ENCODE measurements around the gene MRPS9.

The MRPS9 gene

GRCh38 chr2:105037572-105038382 is at the start of gene MRPS9:
TSS of gene MRPS9 (plus strand) at chr2:105038069. CDS start at chr2:105038093, 24 bp downstream.
- peak within 1 kb of the TSS; percentile 83 to 86 for H3K27ac ChIP-seq
- no peaks in the 10 kb centered on the region for H3K9me3 ChIP-seq
- H3K4me3 ChIP-seq, result peak within 1 kb of the TSS; percentile 88 to 94
- intact Hi-C loops (cut with DNase I; ENCODE audit: low total_unique reads), result no loop called here
- TF ChIP-seq CTCF (IDR thresholded peaks at IDR 0.05), result no peak
- H3K27me3 ChIP-seq, result no peaks in the 10 kb centered on the region
- DNase-seq, result peak; percentile 98 to 99
- H3K36me3 ChIP-seq, result no peaks in the 10 kb centered on the region
- peaks cover 0 to 15% (median 7%) of the 10 kb centered on the region in 4 donors for H3K4me1 ChIP-seq

GRCh38 chr2:105005181-105005951 is 32.5 kb upstream of the MRPS9 start:
- Histone ChIP-seq H3K4me3 (no peak overlapping the region), H3K9me3 (peaks cover 0 to 6% (median 6%) of the 10 kb centered on the region in 3 donors), H3K36me3 (no peaks in the 10 kb centered on the region), H3K27me3 (no peaks in the 10 kb centered on the region), H3K4me1 (no peaks in the 10 kb centered on the region), H3K27ac (no peak overlapping the region)
- no peak for DNase-seq
- no peak for TF ChIP-seq CTCF (IDR thresholded peaks at IDR 0.05)
- intact Hi-C loops (cut with DNase I; ENCODE audit: low total_unique reads), result no loop called here

- Histone ChIP-seq H3K4me1 (no peaks in the 10 kb centered on the region), H3K9me3 (no peaks in the 10 kb centered on the region), H3K27ac (no peak overlapping the region), H3K27me3 (no peaks in the 10 kb centered on the region), H3K4me3 (no peak overlapping the region), H3K36me3 (no peaks in the 10 kb centered on the region)
- no peak for TF ChIP-seq CTCF (IDR thresholded peaks at IDR 0.05)
- intact Hi-C loops (cut with DNase I; ENCODE audit: low total_unique reads), result no loop called here
- DNase-seq, result no peak
These were observed 30.5 kb upstream of the MRPS9 start for GRCh38 chr2:105007367-105007766.

GRCh38 chr2:105032476-105032875 is 5.4 kb upstream of the MRPS9 start:
- intact Hi-C loops (cut with DNase I; ENCODE audit: low total_unique reads), result no loop called here
- no peak for DNase-seq
- H3K27ac ChIP-seq, result no peak overlapping the region
- H3K4me1 ChIP-seq, result peaks cover 0 to 6% (median 0%) of the 10 kb centered on the region in 4 donors
- H3K36me3 ChIP-seq, result no peaks in the 10 kb centered on the region
- TF ChIP-seq CTCF (IDR thresholded peaks at IDR 0.05), result no peak
- no peaks in the 10 kb centered on the region for H3K27me3 ChIP-seq
- no peak overlapping the region for H3K4me3 ChIP-seq
- H3K9me3 ChIP-seq, result no peaks in the 10 kb centered on the region

- Histone ChIP-seq H3K27ac (no peak overlapping the region), H3K36me3 (no peaks in the 10 kb centered on the region), H3K4me1 (peaks cover 0 to 12% (median 3%) of the 10 kb centered on the region in 4 donors), H3K4me3 (no peak overlapping the region), H3K9me3 (no peaks in the 10 kb centered on the region), H3K27me3 (no peaks in the 10 kb centered on the region)
- TF ChIP-seq CTCF (IDR thresholded peaks at IDR 0.05), result no peak
- intact Hi-C loops (cut with DNase I; ENCODE audit: low total_unique reads), result no loop called here
- no peak for DNase-seq
These were observed 3.7 kb upstream of the MRPS9 start for GRCh38 chr2:105034170-105034569.
